Measurements from ENCODE around the gene DEPDC7.

Gene DEPDC7

DNA sequence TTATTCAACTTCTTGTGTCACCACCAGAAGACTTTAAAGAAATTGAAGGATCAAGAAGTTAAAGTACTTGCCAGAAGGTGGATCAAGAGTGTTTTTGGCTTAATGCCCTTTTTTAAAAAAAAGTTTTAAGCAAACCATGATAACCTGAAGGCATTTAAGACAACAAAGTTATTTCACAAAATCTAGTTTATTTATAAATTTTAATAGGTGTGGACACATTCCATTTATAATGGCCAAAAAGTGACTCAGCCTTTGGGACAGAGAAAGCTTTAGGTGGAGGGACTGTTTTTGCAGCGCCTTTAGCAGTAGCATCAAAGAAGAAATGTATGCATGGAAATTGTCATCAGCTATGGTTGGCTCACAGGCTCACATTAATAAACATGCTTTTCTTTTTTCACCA, 41.6 kb downstream of the DEPDC7 start:
- no peak for DNase-seq (ENCODE audit: low read depth, low spot score)
- no peak overlapping the region for H3K27ac ChIP-seq

DNA sequence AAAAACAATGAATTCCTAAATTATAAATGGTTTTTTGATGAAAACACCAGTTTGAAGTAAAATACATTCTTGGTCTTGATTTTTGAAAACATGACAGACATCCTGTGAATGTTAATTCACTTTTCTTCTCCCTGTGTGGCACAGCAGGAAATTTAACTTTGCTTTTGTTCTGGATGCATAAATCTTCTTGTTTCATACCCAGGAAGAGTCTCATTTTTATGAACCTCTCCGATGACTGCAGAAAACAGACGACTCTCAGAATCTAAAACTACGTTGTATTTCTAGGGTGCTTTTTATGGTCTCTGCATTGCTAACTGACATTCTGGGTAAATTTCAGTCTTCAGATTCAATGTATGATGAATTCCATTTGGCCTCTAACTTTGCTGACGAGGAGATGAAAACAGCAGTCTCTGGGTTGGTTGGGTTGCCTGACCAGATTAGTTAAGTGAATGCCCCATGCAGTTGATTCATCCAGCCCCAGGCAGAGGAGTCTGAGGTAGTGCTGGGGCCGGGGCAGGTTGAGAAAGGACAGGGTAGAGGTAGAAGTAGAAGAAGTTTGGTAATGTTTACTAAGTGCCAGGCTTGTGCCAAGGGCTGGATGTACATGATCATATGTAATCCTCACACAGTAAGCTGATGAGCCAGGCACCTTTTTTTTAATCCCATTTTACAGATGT, 43.8 kb downstream of the DEPDC7 start:
- peak overlapping the region; percentile 92 for H3K27ac ChIP-seq
- DNase-seq (ENCODE audit: low read depth, low spot score) = no peak

DNA sequence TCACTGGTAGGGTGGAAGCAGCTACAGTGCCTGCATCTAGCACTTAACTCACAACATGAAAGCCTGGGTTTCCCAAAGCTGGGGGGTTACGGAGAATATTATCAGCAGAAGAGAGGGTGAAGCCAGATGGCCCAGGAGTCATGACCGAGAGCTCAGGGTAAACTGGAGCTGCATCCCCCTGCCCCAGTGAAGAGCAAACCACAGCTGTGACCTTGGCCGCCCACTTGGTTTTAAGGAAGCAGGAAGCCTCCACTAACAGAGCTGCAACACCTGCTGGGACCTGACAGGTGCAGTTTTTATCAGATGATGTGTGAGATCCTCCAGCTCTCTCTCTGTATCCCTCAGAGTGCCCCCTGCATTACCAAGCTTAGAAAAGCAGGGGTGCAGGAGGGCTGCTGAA, 44.6 kb downstream of the DEPDC7 start:
- H3K27ac ChIP-seq = peak overlapping the region; percentile 92
- no peak for DNase-seq (ENCODE audit: low read depth, low spot score)

DNA sequence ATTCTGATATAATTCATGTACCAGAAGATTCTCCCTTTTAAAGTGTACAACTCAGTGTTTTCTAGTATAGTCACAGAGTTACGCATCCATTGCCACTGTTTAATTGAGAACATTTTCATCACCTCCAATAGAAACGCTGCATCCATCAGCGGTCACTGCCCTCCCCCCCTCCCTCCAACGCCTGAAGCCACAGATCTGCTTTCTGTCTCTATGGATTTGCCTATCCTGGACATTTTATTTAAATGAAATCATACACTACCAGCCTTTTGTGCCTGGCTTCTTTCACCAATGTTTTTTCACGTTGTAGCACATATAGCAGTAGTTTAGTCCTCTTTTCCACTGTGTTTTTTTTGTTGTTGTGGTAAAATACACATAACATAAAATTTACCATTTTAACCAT, 46.5 kb downstream of the DEPDC7 start:
- H3K27ac ChIP-seq = peak overlapping the region; percentile 92
- no peak for DNase-seq (ENCODE audit: low read depth, low spot score)

DNA sequence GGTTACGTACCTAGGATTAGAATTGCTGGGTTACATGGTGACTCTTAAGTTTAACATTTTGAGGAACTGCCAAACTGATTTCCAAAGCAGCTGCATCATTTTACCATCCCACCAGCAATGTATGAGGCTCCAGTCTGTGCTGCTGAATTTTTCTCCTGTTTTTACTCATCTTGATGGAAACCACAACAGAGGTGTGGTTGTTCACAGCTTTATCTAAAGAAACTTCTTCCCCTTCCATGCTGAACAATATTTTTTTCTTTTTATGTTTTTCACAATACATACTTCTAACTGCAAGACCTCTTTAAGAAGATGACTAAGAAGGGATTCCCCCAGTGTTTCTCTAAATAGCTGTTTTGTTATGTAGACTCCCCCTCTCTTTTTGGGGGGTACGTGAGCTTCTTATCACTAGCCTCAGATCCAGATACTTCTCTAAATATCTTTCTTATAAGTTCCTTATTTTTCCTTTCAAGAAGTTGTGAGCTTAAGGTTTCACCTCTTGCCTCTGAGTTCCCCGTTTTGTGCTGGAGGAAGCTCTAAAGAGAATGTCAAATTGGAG, 47.7 kb downstream of the DEPDC7 start:
- no peak for DNase-seq (ENCODE audit: low read depth, low spot score)
- H3K27ac ChIP-seq = peak overlapping the region; percentile 92

DNA sequence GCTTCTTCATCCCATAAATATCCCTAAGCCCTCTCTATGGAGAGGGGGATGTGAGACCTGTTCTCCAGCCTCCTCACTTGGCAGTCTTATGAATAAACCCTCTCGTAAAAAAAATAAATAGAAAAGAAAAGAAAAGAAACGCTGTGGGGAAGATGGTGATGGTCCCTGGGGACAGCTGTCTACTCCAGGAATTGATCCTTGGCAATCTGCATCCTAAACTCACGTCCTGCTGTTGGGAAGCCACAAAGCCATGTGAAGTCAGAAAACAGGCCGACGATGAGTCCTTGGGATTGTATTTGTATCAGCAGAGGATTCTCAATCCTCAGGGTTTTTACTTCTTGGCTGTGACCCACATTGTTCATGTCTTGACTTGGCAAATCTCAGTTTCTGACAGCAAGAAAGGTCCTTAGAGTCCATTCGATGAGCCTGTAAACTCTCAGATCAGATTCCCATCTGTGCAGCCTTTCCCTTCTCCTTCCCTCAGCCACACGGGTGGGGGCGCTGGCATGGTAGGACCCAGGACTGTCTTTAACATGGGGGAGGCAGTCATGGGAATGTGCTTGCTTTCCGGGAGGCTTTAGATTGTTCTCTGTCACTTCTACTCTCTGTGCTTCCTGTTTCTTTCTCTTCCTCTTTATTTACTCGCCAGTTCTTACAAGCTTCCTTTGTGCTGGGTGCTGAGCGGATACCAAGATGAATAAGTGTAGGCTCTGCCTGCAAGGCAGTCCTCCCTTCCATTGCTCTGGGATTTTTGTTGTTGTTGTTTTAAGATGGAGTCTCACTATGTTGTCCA, 48.6 kb downstream of the DEPDC7 start:
- peak overlapping the region; percentile 92 for H3K27ac ChIP-seq
- DNase-seq (ENCODE audit: low read depth, low spot score) = no peak

DNA sequence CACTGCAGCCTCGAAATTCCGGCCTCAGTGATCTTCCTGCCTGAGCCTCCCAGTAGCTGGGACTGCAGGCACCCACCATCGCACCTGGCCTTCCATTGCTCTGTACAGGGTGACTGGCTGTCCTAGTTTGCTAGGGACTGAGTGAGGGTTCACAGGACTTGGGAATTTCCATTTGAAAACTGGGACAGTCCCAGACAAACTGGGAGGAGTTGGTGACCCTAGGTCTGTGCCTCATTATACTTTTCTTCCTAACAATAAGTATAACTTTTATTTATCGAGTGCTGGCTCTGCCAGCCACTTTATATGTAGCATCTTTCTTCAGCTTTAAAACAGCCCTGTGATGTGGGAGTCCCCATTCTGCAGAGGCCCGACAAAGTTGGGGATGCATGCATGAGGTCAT, 49.2 kb downstream of the DEPDC7 start:
- no peak for DNase-seq (ENCODE audit: low read depth, low spot score)
- H3K27ac ChIP-seq = peak overlapping the region; percentile 92

DNA sequence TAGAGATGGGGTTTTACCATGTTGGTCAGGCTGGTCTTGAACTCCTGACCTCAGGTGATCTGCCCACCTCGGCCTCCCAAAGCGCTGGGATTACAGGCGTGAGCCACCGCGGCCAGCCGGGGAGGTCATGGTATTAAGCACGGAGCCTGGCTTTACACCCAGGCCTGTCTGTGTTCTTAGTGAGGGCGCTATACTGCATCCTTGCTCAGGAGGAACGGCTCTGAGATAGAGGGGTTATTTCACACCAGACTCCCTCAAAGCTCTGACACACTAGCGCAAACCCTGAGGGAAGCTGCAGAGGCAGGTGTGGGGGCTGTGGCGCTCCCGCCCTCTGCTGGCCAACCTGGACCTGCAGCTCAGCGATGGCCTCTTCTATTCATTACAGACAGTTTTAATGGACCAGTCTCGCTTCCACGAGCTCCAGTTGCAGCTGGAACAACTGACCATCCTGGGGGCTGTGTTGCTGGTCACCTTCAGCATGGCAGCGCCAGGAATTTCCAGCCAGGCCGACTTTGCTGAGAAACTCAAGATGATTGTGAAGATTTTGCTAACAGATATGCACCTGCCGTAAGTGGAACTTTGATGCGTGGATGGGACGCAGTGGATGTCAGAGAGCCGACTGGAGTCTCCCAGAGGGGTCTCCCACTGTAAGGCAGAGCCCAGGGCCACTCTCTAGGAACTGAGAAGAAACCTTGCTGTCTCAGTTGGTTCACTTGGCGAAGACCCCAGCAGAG, 49.9 kb downstream of the DEPDC7 start:
- no peak for DNase-seq (ENCODE audit: low read depth, low spot score)
- H3K27ac ChIP-seq = no peak overlapping the region

DNA sequence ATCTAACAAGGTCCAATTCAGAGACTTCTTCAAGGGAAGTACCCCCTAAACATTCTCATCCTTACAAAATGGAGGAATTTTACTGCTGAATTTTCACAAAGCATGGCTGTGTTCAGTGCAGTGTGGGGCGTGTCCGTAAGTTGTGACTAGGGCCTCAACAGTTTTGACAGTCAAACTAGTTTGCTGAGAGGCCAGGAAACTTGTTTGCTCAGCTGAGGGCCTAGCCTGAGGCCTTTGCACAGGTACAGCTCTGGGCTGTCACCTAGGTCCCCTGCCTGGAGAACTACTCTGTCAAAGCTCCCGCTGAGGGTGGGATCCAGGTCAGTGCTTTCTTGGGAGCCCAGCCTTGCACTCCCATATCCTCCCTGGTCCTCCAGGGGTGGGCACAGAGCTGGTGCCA, 51.6 kb downstream of the DEPDC7 start:
- no peak overlapping the region for H3K27ac ChIP-seq
- DNase-seq (ENCODE audit: low read depth, low spot score) = no peak

DNA sequence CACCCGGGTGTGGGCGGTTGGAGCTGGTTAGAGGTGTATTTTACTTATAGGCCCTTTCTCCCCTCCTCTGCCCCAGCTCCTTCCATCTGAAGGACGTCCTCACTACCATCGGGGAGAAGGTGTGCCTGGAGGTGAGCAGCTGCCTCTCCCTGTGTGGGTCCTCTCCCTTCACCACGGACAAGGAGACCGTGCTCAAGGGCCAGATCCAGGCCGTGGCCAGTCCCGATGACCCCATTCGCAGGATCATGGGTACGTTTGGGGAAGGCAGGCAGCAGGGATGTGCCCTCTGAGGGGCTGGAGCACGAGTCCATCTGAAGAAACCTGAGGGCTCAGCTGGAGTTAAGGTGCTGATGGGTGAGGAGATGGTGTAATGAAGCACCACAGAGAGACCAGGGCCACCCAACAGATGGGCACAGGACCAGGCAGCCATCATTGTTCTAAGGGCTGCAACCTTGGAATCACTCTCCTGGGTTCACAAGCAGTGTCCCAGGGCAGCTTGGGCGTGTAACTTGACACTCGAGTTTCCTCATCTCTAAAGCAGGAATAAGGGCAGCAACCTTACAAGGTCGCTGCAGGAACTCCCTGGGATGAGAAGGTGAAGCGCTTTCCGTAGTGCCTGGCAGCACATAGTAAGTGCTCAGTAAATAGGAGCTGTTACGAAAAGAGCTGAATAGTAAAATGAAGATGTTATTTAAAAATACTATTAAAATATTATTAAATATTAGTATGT, 53.1 kb downstream of the DEPDC7 start:
- DNase-seq (ENCODE audit: low read depth, low spot score) = no peak

DNA sequence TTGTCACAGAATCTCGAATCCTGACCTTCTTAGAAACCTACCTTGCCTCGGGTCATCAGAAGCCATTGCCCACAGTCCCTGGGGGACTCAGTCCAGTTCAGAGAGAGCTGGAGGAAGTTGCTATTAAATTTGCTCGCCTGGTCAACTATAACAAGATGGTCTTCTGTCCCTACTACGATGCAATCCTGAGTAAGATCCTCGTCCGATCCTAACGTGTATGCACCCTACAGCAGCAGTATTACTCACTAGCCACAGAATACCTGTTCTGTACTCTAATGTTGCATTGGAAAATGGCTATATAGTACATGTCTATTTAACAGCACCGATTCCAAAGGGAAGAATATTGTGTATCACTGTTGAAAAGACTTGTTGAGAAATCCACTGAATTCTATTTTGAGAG, 56.8 kb downstream of the DEPDC7 start:
- peak overlapping the region; percentile 5 for H3K27ac ChIP-seq
- DNase-seq (ENCODE audit: low read depth, low spot score) = no peak

More for the DNA sequence above, 53.1 kb downstream of the DEPDC7 start:
- H3K27ac ChIP-seq = no peak overlapping the region
